GM04503 (cell line): ENCODE measurements around the gene SPDYE17.
"Not testable (repeated sequence)": the region's sequence is repeated elsewhere in the genome, so short reads cannot be mapped to it uniquely, and the experiment has no call there.

Experiments
- DNase-seq: peaks from one replicate; pipeline ENCODE4 v3.0.0-alpha.2; 2012; ENCODE audit warnings: low read depth

SPDYE17 gene

GRCh38 chr7:76998764-76999450, 33.3 kb downstream of the SPDYE17 start:
- not testable (repeated sequence) for DNase-seq

GRCh38 chr7:76998285-76998589, 33.9 kb downstream of the SPDYE17 start:
- DNase-seq = no peak

GRCh38 chr7:76997381-76998284, 34.5 kb downstream of the SPDYE17 start:
- no peak for DNase-seq

- not testable (repeated sequence) for DNase-seq
Measured at GRCh38 chr7:76996932-76997331, 35.2 kb downstream of the SPDYE17 start.

GRCh38 chr7:76994286-76994685, 37.9 kb downstream of the SPDYE17 start:
- not testable (repeated sequence) for DNase-seq

- not testable (repeated sequence) for DNase-seq
Measured at GRCh38 chr7:76993831-76994230, 38.3 kb downstream of the SPDYE17 start.

- DNase-seq = not testable (repeated sequence)
Measured at GRCh38 chr7:76992871-76993270, 39.3 kb downstream of the SPDYE17 start.

GRCh38 chr7:76992204-76992603, 40.0 kb downstream of the SPDYE17 start:
- DNase-seq = not testable (repeated sequence)

- DNase-seq = not testable (repeated sequence)
Measured at GRCh38 chr7:76990202-76990601, 42.0 kb downstream of the SPDYE17 start.

- DNase-seq = not testable (repeated sequence)
Measured at GRCh38 chr7:76985924-76986717, 46.0 kb downstream of the SPDYE17 start.

GRCh38 chr7:76984784-76985136, 47.4 kb downstream of the SPDYE17 start:
- DNase-seq = not testable (repeated sequence)

- DNase-seq = not testable (repeated sequence)
Measured at GRCh38 chr7:76983937-76984783, 48.0 kb downstream of the SPDYE17 start.

GRCh38 chr7:76983333-76983732, 48.8 kb downstream of the SPDYE17 start:
- DNase-seq = not testable (repeated sequence)

- DNase-seq = not testable (repeated sequence)
Measured at GRCh38 chr7:76982501-76982900, 49.7 kb downstream of the SPDYE17 start.

- not testable (repeated sequence) for DNase-seq
Measured at GRCh38 chr7:76981187-76981970, 50.8 kb downstream of the SPDYE17 start.

- DNase-seq = not testable (repeated sequence)
Measured at GRCh38 chr7:76980576-76980975, 51.6 kb downstream of the SPDYE17 start.

- not testable (repeated sequence) for DNase-seq
Measured at GRCh38 chr7:76977761-76978367, 54.3 kb downstream of the SPDYE17 start.

GRCh38 chr7:76974793-76975579, 57.2 kb downstream of the SPDYE17 start:
- not testable (repeated sequence) for DNase-seq

- not testable (repeated sequence) for DNase-seq
Measured at GRCh38 chr7:76974336-76974735, 57.8 kb downstream of the SPDYE17 start.
